ENCODE measurements around the gene PABPC1L.
A peak's percentile ranks its signal among the peaks of the same experiment; 100 is the strongest.

PABPC1L gene

GRCh38 chr20:44900231-44900854 lies 9.5 kb upstream of the PABPC1L start:
- no peak for DNase-seq (ENCODE audit: low read depth)

- no peak for DNase-seq (ENCODE audit: low read depth)
Measured at GRCh38 chr20:44901974-44902373, 7.9 kb upstream of the PABPC1L start.

GRCh38 chr20:44904377-44904776 lies 5.5 kb upstream of the PABPC1L start:
- DNase-seq (ENCODE audit: low read depth), result no peak

- no peak for DNase-seq (ENCODE audit: low read depth)
Measured at GRCh38 chr20:44908987-44909871, 631 bp upstream of the PABPC1L start.

GRCh38 chr20:44910690-44911262 lies 916 bp downstream of the PABPC1L start:
- DNase-seq (ENCODE audit: low read depth), result no peak

- DNase-seq (ENCODE audit: low read depth), result peak; percentile 27
Measured at GRCh38 chr20:44911264-44911921, 1.5 kb downstream of the PABPC1L start.

GRCh38 chr20:44912189-44912588 lies 2.3 kb downstream of the PABPC1L start:
- DNase-seq (ENCODE audit: low read depth), result no peak

- no peak for DNase-seq (ENCODE audit: low read depth)
Measured at GRCh38 chr20:44914924-44915323, 5.1 kb downstream of the PABPC1L start.

GRCh38 chr20:44916586-44916985 lies 6.7 kb downstream of the PABPC1L start:
- no peak for DNase-seq (ENCODE audit: low read depth)

- no peak for DNase-seq (ENCODE audit: low read depth)
Measured at GRCh38 chr20:44917399-44917798, 7.5 kb downstream of the PABPC1L start.

GRCh38 chr20:44918342-44918741 lies 8.5 kb downstream of the PABPC1L start:
- DNase-seq (ENCODE audit: low read depth), result no peak

GRCh38 chr20:44918761-44919160 lies 8.9 kb downstream of the PABPC1L start:
- no peak for DNase-seq (ENCODE audit: low read depth)

- no peak for DNase-seq (ENCODE audit: low read depth)
Measured at GRCh38 chr20:44921447-44921846, 11.6 kb downstream of the PABPC1L start.

- DNase-seq (ENCODE audit: low read depth), result no peak
Measured at GRCh38 chr20:44924541-44924940, 14.7 kb downstream of the PABPC1L start.

- DNase-seq (ENCODE audit: low read depth), result no peak
Measured at GRCh38 chr20:44928595-44928994, 18.7 kb downstream of the PABPC1L start.

GRCh38 chr20:44930517-44931168 lies 20.8 kb downstream of the PABPC1L start:
- no peak for DNase-seq (ENCODE audit: low read depth)

GRCh38 chr20:44931911-44932310 lies 22.1 kb downstream of the PABPC1L start:
- no peak for DNase-seq (ENCODE audit: low read depth)

- DNase-seq (ENCODE audit: low read depth), result no peak
Measured at GRCh38 chr20:44932916-44933315, 23.1 kb downstream of the PABPC1L start.

GRCh38 chr20:44936510-44936909 lies 26.6 kb downstream of the PABPC1L start:
- no peak for DNase-seq (ENCODE audit: low read depth)

GRCh38 chr20:44938637-44939036 lies 28.8 kb downstream of the PABPC1L start:
- no peak for DNase-seq (ENCODE audit: low read depth)

GRCh38 chr20:44941120-44941691 lies 31.3 kb downstream of the PABPC1L start:
- DNase-seq (ENCODE audit: low read depth), result no peak
